Measurements from ENCODE around the gene STX3.
"Not testable (repeated sequence)": the region's sequence is repeated elsewhere in the genome, so short reads cannot be mapped to it uniquely, and the experiment has no call there.

STX3 gene

DNA sequence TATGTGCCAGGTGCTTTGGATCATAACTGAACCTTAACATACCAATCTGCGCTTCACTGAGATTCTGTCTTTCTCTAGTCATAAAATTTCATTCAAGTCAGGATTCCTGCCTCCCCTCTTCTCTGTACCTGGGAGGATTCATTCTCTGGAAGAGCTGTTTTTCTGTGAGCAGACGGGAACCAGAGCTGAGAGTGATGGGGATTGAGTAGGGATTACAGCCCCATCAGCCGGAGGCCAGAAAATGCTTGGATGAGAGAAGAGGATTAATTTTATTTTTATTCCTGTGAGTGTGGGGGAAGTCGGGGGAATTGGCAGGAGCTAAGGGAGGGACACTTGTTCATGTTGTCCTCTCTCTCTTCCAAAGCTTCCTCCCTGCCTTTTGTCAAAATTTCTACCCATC lies 4.7 kb downstream of the STX3 start:
- no peak for DNase-seq

DNA sequence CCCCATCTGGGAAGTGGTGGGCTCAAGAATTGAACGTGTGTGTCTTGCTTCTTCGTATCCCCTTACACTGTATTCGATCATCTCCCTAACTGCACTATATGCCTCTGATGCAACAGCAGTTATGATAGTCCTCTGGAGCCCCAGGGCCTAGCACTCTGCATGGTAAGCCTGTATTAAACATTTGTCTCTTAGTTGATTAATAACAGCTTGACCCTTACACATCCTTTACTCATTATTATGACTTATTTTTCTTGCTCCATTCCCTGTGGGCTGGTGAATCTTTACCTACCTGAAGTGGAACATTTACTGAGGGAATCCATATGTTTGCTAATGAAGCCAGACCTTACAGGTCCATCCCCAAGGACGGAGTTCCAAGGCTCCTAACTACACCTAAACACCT lies 5.6 kb downstream of the STX3 start:
- no peak for DNase-seq

DNA sequence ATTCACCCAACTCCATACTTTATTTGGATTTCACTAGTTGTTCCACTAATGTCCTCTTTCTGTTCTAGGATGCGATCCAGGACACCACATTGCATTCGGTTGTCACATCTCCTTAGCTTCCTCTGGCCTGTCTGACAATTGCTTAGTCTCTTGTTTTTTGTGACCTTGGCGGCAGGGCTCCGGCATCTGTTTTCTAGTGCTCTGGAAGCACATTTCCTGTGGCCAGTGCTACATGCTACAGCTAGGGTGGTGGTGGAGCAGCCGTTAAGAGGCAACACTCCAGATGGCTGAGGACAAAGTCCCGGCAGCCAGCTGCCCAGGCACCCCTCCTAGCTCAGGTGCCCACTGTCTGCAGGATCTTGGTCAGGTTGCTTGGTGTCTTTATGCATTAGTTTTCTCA lies 6.8 kb downstream of the STX3 start:
- no peak for DNase-seq

DNA sequence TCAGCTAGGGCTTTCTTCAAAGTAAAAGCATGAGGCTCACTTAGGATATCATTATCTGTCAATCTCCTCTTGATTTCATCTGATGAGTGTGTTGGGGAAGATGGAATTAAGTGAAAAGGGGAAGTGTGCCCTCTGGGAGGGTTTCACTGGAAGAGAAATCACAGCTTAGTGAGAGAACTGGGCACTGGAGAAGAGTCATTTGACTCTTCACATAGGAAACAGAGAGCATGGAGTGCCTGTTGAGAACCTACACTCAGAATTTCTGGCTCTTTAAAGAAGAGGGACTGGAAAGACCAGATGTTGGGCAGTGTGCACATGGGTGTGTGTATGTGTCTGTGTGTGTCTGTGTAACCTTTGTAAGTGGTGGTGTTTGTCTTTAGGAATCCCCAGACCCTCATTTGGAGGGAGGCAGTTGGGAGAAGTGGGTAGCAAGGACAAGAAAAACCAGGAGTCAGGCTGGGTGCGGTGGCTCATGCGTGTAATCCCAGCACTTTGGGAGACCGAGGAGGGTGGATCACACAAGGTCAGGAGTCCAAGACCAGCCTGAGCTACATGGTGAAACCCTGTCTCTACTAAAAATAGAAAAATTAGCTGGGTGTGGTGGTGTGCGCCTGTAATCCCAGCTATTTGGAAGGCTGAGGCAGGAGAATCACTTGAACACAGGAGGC lies 10.0 kb downstream of the STX3 start:
- no peak for DNase-seq

DNA sequence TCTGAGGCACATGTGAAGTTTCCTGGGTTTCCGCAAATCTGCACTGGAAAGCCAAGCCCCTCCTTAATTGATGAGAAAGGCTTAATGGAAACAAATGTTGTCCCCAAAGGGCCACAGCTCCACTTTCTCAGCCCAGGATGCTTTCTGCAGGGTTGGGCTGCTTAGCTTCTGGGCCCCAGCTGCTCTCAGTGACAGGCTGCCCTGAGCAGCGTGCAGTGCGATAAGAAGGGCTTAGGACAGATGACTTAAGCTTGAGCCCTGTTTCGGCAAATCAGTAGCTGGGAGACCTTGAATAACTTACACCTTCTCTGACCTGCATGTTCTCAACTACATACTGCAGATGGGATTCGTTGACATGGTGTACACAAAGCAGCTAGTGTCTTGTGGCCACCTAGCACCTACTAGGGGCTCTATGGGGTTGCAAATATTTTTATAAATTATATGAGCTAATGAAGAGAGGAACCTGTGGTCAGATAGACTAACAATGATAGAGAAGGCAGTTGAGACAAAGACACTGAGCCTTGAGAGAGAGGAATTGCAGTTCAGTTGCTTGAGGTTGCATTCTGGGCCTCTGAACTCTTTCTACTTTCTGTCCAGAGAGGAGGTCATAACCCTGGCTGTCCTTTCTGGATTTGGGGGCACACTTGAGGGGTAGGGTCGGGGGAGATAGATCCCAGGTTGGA lies 11.5 kb downstream of the STX3 start:
- DNase-seq: no peak

- no peak for DNase-seq
Observed at GRCh38 chr11:59767225-59767611, 12.0 kb downstream of the STX3 start.

GRCh38 chr11:59769111-59769510 lies 13.9 kb downstream of the STX3 start:
- no peak for DNase-seq

DNA sequence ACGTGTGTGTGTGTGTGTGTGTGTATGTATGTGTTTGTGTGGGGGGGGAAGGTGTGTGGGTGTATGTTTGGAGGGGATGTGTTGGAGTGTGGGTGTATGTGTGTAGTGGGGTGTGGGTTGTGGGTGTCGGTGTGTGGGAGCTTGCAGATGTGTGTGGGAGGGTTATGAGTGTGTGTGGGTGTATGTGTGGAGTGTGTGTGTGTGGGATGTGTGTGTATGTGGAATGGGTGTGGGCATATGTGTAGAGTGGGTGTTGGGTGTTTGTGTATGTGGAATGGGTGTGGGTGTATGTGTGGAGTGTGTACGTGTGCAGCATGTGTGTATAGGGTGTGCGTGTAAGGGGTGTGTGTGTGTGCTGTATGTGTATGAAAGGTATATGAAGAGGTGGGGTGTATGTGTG lies 14.7 kb downstream of the STX3 start:
- no peak for DNase-seq

GRCh38 chr11:59770319-59770718 lies 15.1 kb downstream of the STX3 start:
- DNase-seq: no peak

DNA sequence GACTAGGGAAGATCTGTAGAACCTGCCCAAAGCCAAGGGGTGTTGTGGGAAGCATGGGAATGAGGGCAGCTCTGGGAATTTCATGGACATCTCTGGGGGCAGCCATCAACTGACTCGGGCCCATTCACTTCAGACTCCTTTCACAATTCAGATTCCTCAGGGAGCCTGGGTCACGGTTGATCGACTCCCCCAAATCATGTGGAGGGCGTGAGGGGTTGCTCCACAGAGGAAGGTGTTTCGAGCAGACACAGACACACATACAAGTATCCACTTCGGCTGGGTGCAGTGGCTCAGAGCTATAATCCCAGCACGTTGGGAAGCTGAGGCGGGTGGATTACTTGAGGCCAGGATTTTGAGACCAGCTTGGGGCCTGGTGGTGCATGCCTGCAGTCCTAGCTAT lies 15.7 kb downstream of the STX3 start:
- DNase-seq: no peak

- DNase-seq: no peak
Observed at GRCh38 chr11:59771605-59772004, 16.4 kb downstream of the STX3 start.

DNA sequence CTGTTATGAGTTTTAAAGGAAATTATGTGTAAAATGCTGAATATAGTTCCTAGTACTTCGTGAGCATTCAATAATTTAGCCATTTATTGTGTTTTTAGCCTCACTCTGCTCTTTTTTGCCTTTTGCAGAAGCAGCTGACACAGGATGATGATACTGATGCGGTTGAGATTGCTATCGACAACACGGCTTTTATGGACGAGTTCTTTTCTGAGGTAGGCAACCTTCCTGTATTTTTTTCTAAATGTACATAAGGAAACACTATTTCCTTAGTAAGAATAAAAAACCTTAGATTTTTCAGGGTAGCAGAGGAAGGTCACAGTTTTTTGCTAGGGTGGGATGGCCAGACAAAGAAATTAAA lies 17.9 kb downstream of the STX3 start:
- DNase-seq: no peak

- DNase-seq: no peak
Observed at GRCh38 chr11:59776210-59777066, 21.3 kb downstream of the STX3 start.

GRCh38 chr11:59777104-59777503 lies 21.9 kb downstream of the STX3 start:
- DNase-seq: no peak

GRCh38 chr11:59778122-59778521 lies 22.9 kb downstream of the STX3 start:
- no peak for DNase-seq

DNA sequence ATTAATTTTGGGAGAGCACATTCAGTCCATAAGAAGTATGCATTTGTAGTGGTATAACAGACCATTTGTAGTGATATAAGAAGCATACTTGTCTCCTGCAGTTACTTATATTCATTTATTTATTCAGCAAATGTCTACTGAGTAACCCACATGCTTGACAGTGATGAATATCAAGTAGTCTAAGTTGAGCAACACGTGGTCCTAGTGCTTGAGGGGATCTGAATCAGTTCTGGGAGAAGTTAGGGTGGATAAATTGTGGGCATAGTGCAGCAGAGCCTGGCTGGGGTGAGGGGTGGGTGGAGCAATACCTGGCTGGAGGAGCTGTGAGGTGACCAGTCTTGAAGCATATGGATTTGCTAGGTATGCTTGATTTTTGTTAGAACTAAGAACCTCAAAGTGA lies 24.3 kb downstream of the STX3 start:
- DNase-seq: no peak

DNA sequence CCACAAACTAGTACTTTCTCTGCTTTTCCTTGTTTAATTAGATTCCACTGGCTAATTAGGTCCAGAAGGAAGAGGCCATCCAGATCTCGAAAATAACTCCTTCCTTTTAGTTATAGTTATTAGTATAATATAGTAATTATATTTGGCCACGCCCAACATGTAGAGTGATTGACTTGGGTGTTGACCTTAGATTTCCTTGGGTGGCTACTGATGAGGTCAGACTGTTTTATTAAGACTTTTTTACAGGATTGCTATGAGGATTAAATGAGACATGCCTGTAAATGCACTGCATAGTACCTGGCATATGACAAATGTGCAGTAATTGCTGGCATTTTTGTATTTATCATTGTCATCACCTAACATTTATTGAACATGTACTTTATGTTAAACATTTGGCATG lies 26.9 kb downstream of the STX3 start:
- no peak for DNase-seq

DNA sequence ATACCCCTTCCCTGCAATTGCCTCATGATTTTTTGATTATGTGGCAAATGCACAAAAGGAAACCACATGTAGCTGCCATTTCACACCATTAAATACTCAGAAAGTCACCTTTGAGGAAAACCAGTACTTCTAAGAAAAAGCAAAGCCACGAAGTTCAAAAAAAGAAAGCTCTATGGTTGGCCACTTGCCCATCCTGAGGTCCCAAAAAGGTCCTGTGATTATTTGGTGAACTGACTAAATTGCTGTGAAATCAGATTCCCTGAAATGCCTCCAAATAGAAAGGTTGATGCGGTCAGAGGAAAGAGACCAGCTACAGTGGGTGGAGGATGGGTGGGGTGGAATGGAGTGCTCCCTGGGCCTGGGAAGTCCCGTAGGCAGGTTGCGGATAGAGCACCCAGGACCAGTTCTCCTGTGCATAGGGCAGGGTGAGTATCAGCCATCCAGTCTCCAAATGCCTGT lies 28.5 kb downstream of the STX3 start:
- peak in 1 of 2 experiments; percentile 5 for DNase-seq

- not testable (repeated sequence) for DNase-seq
Observed at GRCh38 chr11:59784441-59784840, 29.3 kb downstream of the STX3 start.

DNA sequence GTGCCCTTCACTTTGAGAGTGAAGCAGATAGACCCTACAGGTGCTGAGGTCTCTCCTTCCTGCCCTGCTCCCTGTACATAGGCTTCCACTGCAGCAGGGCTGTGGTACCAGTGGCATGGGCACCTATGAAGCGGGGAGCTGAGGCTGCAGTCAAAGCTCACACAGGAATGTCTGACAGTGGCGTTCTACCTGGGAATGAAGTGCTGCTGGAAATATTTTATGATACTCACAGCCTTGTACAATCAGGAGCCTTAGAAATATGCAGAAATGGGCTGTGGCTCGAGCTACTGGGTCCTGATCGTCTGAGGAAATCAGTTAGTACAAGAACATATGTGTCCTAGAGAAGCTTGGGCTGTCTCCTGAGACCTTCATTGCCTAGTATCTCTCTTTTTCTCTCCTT lies 30.6 kb downstream of the STX3 start:
- DNase-seq: no peak

GRCh38 chr11:59787255-59787588 lies 32.0 kb downstream of the STX3 start:
- no peak for DNase-seq

DNA sequence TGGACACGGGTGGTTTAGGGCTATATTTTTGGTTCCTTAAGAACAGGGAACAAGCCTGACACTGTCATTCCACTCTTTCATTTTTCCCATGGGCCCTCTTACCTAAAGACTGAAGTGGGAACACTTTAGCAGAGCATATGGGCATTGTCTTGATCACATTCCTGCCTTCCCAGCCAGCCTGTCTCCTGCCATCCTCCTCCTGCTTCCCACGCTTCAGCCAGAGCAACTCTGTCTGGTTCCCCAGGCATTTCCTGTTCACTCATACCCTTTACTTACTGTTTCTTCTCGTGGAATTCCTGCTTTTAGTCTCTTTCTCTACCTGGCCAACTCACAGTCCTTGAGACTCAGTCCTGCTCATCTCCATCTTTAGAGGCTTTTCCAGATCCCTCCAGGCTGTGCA lies 32.6 kb downstream of the STX3 start:
- no peak for DNase-seq

- DNase-seq: no peak
Observed at GRCh38 chr11:59791639-59792038, 36.5 kb downstream of the STX3 start.

- no peak for DNase-seq
Observed at GRCh38 chr11:59792507-59792906, 37.3 kb downstream of the STX3 start.
